T-cell (primary cell): ENCODE data around the gene SELP. TPM values are rescaled to one million over a fixed set of nuclear protein-coding genes. Genes with fewer than 3 reads are reported as not detected.
"Not testable (repeated sequence)": the region's sequence is repeated elsewhere in the genome, so short reads cannot be mapped to it uniquely, and the experiment has no call there.

ENCODE experiments used
- ATAC-seq, 4 experiments: fragments of 200-7000 bp in 3 of 4; fragments of 150-1000 bp in 1 of 4; cut with Tn5 transposase; replicated peaks in 1 of 4; 1 replicate in 3 of 4; 2 replicates in 1 of 4; pipeline ENCODE4 v1.10.0; 2021; ENCODE audit warnings: moderate library complexity in 3 of 4, mild to moderate bottlenecking in 2 of 4, moderate number of reproducible peaks in 1 of 4
- CTCF ChIA-PET, 2 donors: fragments of 300-600 bp; sonication (Branson Sonifier 250); formaldehyde crosslinking; loops; one replicate each; lab custom pipeline; 2022; ENCODE audit warnings: antibody characterized with exemption in 2 of 2; lab: Charles Lee
- POLR2A ChIA-PET, 2 donors: fragments of 300-600 bp; sonication (Branson Sonifier 250); formaldehyde crosslinking; loops; one replicate each; lab custom pipeline; 2022; ENCODE audit warnings: antibody characterized with exemption in 2 of 2; lab: Charles Lee
- DNase-seq, 35 experiments: peaks; one replicate each; pipeline versions ENCODE4 v3.0.0 to v3.0.0-alpha.2; 2013 to 2023
- H3K27ac ChIP-seq: one replicate; pipeline ENCODE4 v1.5.1; 2013; ENCODE audit warnings: low read length
- H3K27me3 ChIP-seq, 2 experiments: replicated peaks in 1 of 2; 1 replicate in 1 of 2; 2 replicates in 1 of 2; pipeline versions ENCODE4 v1.6.1 to v1.7.0; 2013; ENCODE audit warnings: low read length in 1 of 2, mixed read lengths in 1 of 2; ENCODE audit not compliant: control insufficient read depth in 2 of 2, insufficient read depth in 2 of 2; ENCODE audit errors: extremely low read depth in 1 of 2
- H3K36me3 ChIP-seq, 2 donors: 1 replicate in 1 of 2; 2 replicates in 1 of 2; pipeline versions ENCODE4 v1.6.1 to v1.7.0; 2013; ENCODE audit warnings: low read length in 1 of 2; ENCODE audit not compliant: control insufficient read depth in 2 of 2, insufficient read depth in 1 of 2; ENCODE audit errors: extremely low read depth in 1 of 2
- H3K4me1 ChIP-seq, 2 experiments: 1 replicate in 1 of 2; 2 replicates in 1 of 2; pipeline versions ENCODE4 v1.6.1 to v1.7.0; 2013; ENCODE audit warnings: low read length in 2 of 2, mixed read lengths in 1 of 2; ENCODE audit not compliant: insufficient read depth in 2 of 2, control insufficient read depth in 1 of 2; ENCODE audit errors: extremely low read depth in 1 of 2
- H3K4me3 ChIP-seq, 2 donors: 1 replicate in 1 of 2; 2 replicates in 1 of 2; pipeline versions ENCODE4 v1.5.1 to v1.7.0; 2013; ENCODE audit warnings: mild to moderate bottlenecking in 2 of 2, low read length in 1 of 2, moderate library complexity in 1 of 2; ENCODE audit not compliant: control insufficient read depth in 1 of 2; ENCODE audit errors: extremely low read depth in 1 of 2
- H3K9me3 ChIP-seq: 2 replicates; pipeline ENCODE4 v1.7.0; 2013
- H3K27ac Mint-ChIP-seq, 2 donors: one replicate each; pipeline ENCODE4 v1.8.0; 2020 to 2021; ENCODE audit warnings: mild to moderate bottlenecking in 2 of 2, mixed read lengths in 2 of 2
- H3K27me3 Mint-ChIP-seq, 2 donors: one replicate each; pipeline ENCODE4 v1.8.0; 2021 to 2022; ENCODE audit warnings: mixed read lengths in 2 of 2
- H3K36me3 Mint-ChIP-seq: one replicate; pipeline ENCODE4 v1.8.0; 2021; ENCODE audit warnings: mixed read lengths
- H3K4me1 Mint-ChIP-seq, 3 donors: one replicate each; pipeline ENCODE4 v1.8.0; 2020 to 2022; ENCODE audit warnings: mixed read lengths in 3 of 3, mild to moderate bottlenecking in 1 of 3
- H3K4me3 Mint-ChIP-seq, 3 donors: one replicate each; pipeline ENCODE4 v1.8.0; 2020 to 2022; ENCODE audit warnings: mild to moderate bottlenecking in 3 of 3, mixed read lengths in 3 of 3, moderate library complexity in 3 of 3
- H3K9me3 Mint-ChIP-seq, 3 donors: one replicate each; pipeline ENCODE4 v1.8.0; 2020 to 2022; ENCODE audit warnings: mixed read lengths in 3 of 3
- WGBS: methylation state at CpG from one replicate; pipeline ENCODE4 v1.1.5; 2013; ENCODE audit warnings: missing lambda C conversion rate; ENCODE audit not compliant: insufficient coverage; 5-methylcytosine and 5-hydroxymethylcytosine counted together
- total RNA-seq, 35 experiments: library from RNA in 6 of 35; stranded (reverse) in 6 of 35; fragments of 120-200 nt in 1 of 35; gene quantifications; one replicate each; pipeline versions ENCODE4 v1.2.1 to v1.2.4 and lab custom pipeline; 2013 to 2026

The SELP gene
- total RNA-seq, 5 donors from 2014 or later (not counting 1 experiment from before 2014, with no cell fraction given): 1.3 to 3.4 (median 1.9) TPM

- H3K4me1 Mint-ChIP-seq: peaks cover 59 to 79% (median 72%) of the 10 kb centered on the region in 3 donors
- H3K9me3 ChIP-seq, POLR2A ChIA-PET, H3K27me3 ChIP-seq, H3K36me3 Mint-ChIP-seq, H3K36me3 ChIP-seq, H3K4me3 ChIP-seq, H3K27me3 Mint-ChIP-seq, CTCF ChIA-PET, H3K9me3 Mint-ChIP-seq, DNase-seq: not testable (repeated sequence)
- H3K4me3 Mint-ChIP-seq: peak overlapping the region; percentile 22 to 57 (median 56)
- H3K27ac Mint-ChIP-seq: peak overlapping the region; percentile 94 to 96
- peak; percentile 55 to 77 (median 67) for ATAC-seq
- H3K27ac ChIP-seq: peak overlapping the region; percentile 53
- H3K4me1 ChIP-seq: peaks cover 8 to 25% of the 10 kb centered on the region in 2 experiments
- WGBS: 78% methylated on average over 1 of the region's 2 CpGs
Measured at GRCh38 chr1:169667227-169667639, 37.3 kb upstream of the SELP start.

GRCh38 chr1:169662680-169663079, 32.8 kb upstream of the SELP start:
- POLR2A ChIA-PET, H3K27me3 Mint-ChIP-seq, H3K9me3 ChIP-seq, DNase-seq, H3K36me3 ChIP-seq, CTCF ChIA-PET, H3K27ac ChIP-seq, H3K27me3 ChIP-seq, H3K9me3 Mint-ChIP-seq, ATAC-seq: not testable (repeated sequence)
- H3K4me3 ChIP-seq: peak overlapping the region in 1 of 2 donors; percentile 10
- Mint-ChIP-seq H3K27ac (peak overlapping the region; percentile 33 to 58), H3K36me3 (peaks cover 12% of the 10 kb centered on the region), H3K4me1 (peaks cover 61 to 77% (median 73%) of the 10 kb centered on the region in 3 donors), H3K4me3 (peak overlapping the region; percentile 67 to 76 (median 74))
- 96% methylated on average over 5 of the region's 8 CpGs for WGBS
- peaks cover 2 to 15% of the 10 kb centered on the region in 2 experiments for H3K4me1 ChIP-seq

- peaks cover 58 to 79% (median 75%) of the 10 kb centered on the region in 3 donors for H3K4me1 Mint-ChIP-seq
- H3K27ac ChIP-seq, H3K36me3 ChIP-seq, POLR2A ChIA-PET, DNase-seq, H3K4me3 ChIP-seq, CTCF ChIA-PET, H3K4me3 Mint-ChIP-seq, H3K27me3 ChIP-seq, H3K9me3 ChIP-seq, H3K27me3 Mint-ChIP-seq, ATAC-seq: not testable (repeated sequence)
- H3K27ac Mint-ChIP-seq: peak overlapping the region in 1 of 2 donors; percentile 84
- WGBS: 97% methylated on average over 12 of the region's 16 CpGs
- H3K4me1 ChIP-seq: peaks cover 2 to 15% of the 10 kb centered on the region in 2 experiments
- H3K9me3 Mint-ChIP-seq: peaks cover 5 to 14% (median 6%) of the 10 kb centered on the region in 3 donors
- peaks cover 12% of the 10 kb centered on the region for H3K36me3 Mint-ChIP-seq
Measured at GRCh38 chr1:169661066-169661465, 31.1 kb upstream of the SELP start.

- H3K27ac Mint-ChIP-seq: peak overlapping the region; percentile 84 to 87
- peak overlapping the region; percentile 13 to 69 (median 13) for H3K4me3 Mint-ChIP-seq
- not testable (repeated sequence) for DNase-seq, H3K27me3 ChIP-seq, H3K27ac ChIP-seq, ATAC-seq, H3K4me3 ChIP-seq, H3K36me3 ChIP-seq, H3K27me3 Mint-ChIP-seq, H3K36me3 Mint-ChIP-seq, H3K9me3 ChIP-seq
- CTCF ChIA-PET: interaction anchor here in 1 of 2 donors (1.5 kb wide), 1 partner anchor 56 kb away, joined by 5 read pairs; no protein-coding TSS in a partner anchor
- peaks cover 2 to 18% of the 10 kb centered on the region in 2 experiments for H3K4me1 ChIP-seq
- H3K9me3 Mint-ChIP-seq: peaks cover 5 to 21% (median 6%) of the 10 kb centered on the region in 3 donors
- H3K4me1 Mint-ChIP-seq: peaks cover 75 to 86% (median 85%) of the 10 kb centered on the region in 3 donors
- POLR2A ChIA-PET: interaction anchor here in 1 of 2 donors (1.5 kb wide), 1 partner anchor 12 kb away, joined by 3 read pairs; no protein-coding TSS in a partner anchor
Measured at GRCh38 chr1:169658777-169659176, 28.9 kb upstream of the SELP start.

- H3K9me3 Mint-ChIP-seq: peaks cover 5 to 16% (median 6%) of the 10 kb centered on the region in 3 donors
- H3K4me1 Mint-ChIP-seq: peaks cover 64 to 72% (median 71%) of the 10 kb centered on the region in 3 donors
- DNase-seq (no peak), ATAC-seq (no peak)
- H3K4me3 Mint-ChIP-seq: no peak overlapping the region
- H3K27me3 Mint-ChIP-seq: no peaks in the 10 kb centered on the region
- Histone ChIP-seq H3K9me3 (no peaks in the 10 kb centered on the region), H3K27me3 (no peaks in the 10 kb centered on the region), H3K4me3 (no peak overlapping the region), H3K27ac (no peak overlapping the region), H3K36me3 (no peaks in the 10 kb centered on the region), H3K4me1 (peaks cover 11 to 17% of the 10 kb centered on the region in 2 experiments)
- peaks cover 9% of the 10 kb centered on the region for H3K36me3 Mint-ChIP-seq
- ChIA-PET CTCF (interaction anchor here in 1 of 2 donors (0.6 kb wide), 1 partner anchor 107 kb away, joined by 5 read pairs; no protein-coding TSS in a partner anchor), POLR2A (no interaction called here)
- 100% methylated on average over 2 of the region's 2 CpGs for WGBS
- H3K27ac Mint-ChIP-seq: no peak overlapping the region
Measured at GRCh38 chr1:169653873-169654272, 23.9 kb upstream of the SELP start.

GRCh38 chr1:169651035-169651434, 21.1 kb upstream of the SELP start:
- DNase-seq (no peak), ATAC-seq (no peak)
- POLR2A ChIA-PET: no interaction called here
- Histone ChIP-seq H3K9me3 (no peaks in the 10 kb centered on the region), H3K27me3 (no peaks in the 10 kb centered on the region), H3K4me1 (peaks cover 11 to 19% of the 10 kb centered on the region in 2 experiments), H3K36me3 (no peaks in the 10 kb centered on the region), H3K4me3 (no peak overlapping the region), H3K27ac (no peak overlapping the region)
- CTCF ChIA-PET: no interaction called here
- peaks cover 2% of the 10 kb centered on the region for H3K36me3 Mint-ChIP-seq
- H3K4me1 Mint-ChIP-seq: peaks cover 55 to 61% (median 60%) of the 10 kb centered on the region in 3 donors
- WGBS: no CpG with 5 or more reads among the region's 2 CpGs
- H3K4me3 Mint-ChIP-seq: no peak overlapping the region
- no peak overlapping the region for H3K27ac Mint-ChIP-seq
- no peaks in the 10 kb centered on the region for H3K27me3 Mint-ChIP-seq
- peaks cover 0 to 7% (median 6%) of the 10 kb centered on the region in 3 donors for H3K9me3 Mint-ChIP-seq
